ENCODE measurements around the gene S100A7A. TPM values are rescaled to one million over a fixed set of nuclear protein-coding genes. Genes with fewer than 3 reads are reported as not detected.

S100A7A gene
- total and polyA plus RNA-seq, 2 of the 8 experiments (the other 6 are each of a cell fraction or from before 2014, with no cell fraction given) = not detected

GRCh38 chr1:153444078-153444477 lies 27.8 kb downstream of the S100A7A start (continued):
- TF ChIP-seq TAF1 (IDR thresholded peaks at IDR 0.05; ENCODE audit: low read depth, low read length) (no peak), FOSL1 (IDR thresholded peaks at IDR 0.05; ENCODE audit: insufficient read depth, low read depth, low read length) (no peak), ATF2 (IDR thresholded peaks at IDR 0.05; ENCODE audit: low read length) (no peak), CHD7 (IDR thresholded peaks at IDR 0.05; ENCODE audit: insufficient replicate concordance, low read length) (no peak)
